GM12873 (cell line): ENCODE data around the gene SEMA3E.

ENCODE experiments used
- CTCF ChIP-seq: IDR thresholded peaks from 2 replicates; pipeline ENCODE4 v1.5.1; 2012; ENCODE audit warnings: low read depth, mild to moderate bottlenecking, moderate library complexity, low read length, control low read depth; ENCODE audit not compliant: insufficient read depth; ENCODE audit errors: missing control alignments

SEMA3E gene

GRCh38 chr7:83456413-83456812 is 192.5 kb downstream of the SEMA3E start:
- no peak for TF ChIP-seq CTCF

GRCh38 chr7:83455612-83456011 is 193.3 kb downstream of the SEMA3E start:
- no peak for TF ChIP-seq CTCF

- no peak for TF ChIP-seq CTCF
Measured at GRCh38 chr7:83452256-83452655, 196.7 kb downstream of the SEMA3E start.

- TF ChIP-seq CTCF: no peak
Measured at GRCh38 chr7:83451501-83452045, 197.4 kb downstream of the SEMA3E start.

GRCh38 chr7:83449781-83450180 is 199.2 kb downstream of the SEMA3E start:
- TF ChIP-seq CTCF: no peak

- TF ChIP-seq CTCF: no peak
Measured at GRCh38 chr7:83447681-83448080, 201.3 kb downstream of the SEMA3E start.

- TF ChIP-seq CTCF: no peak
Measured at GRCh38 chr7:83446102-83446669, 202.8 kb downstream of the SEMA3E start.
